OCI-LY1 (cell line): ENCODE results near the gene XRCC4.
"Not testable (repeated sequence)": the region's sequence is repeated elsewhere in the genome, so short reads cannot be mapped to it uniquely, and the experiment has no call there.

Experiments used
- H2AFZ ChIP-seq: fragments of 200-600 bp; sonication (generic), shearing (Covaris generic); 2 replicates; pipeline ENCODE4 v1.6.0; 2014; ENCODE audit warnings: antibody characterized with exemption, mild to moderate bottlenecking, low read length
- H3F3A ChIP-seq: fragments of 200-600 bp; sonication (generic), shearing (Covaris generic); 2 replicates; pipeline ENCODE4 v1.6.0; 2014; ENCODE audit warnings: mild to moderate bottlenecking, antibody characterized with exemption, low read length, moderate library complexity; ENCODE audit not compliant: insufficient read depth
- H3K27ac ChIP-seq: fragments of 200-600 bp; sonication (generic); 2 replicates; pipeline ENCODE4 v1.5.1; 2014; ENCODE audit warnings: low read length, mixed run types, mild to moderate bottlenecking, low read depth; ENCODE audit not compliant: poor library complexity, severe bottlenecking
- H3K27me3 ChIP-seq: fragments of 200-600 bp; sonication (generic); 2 replicates; pipeline ENCODE4 v1.6.0; 2014; ENCODE audit warnings: antibody characterized with exemption, mild to moderate bottlenecking, low read length, moderate library complexity; ENCODE audit not compliant: insufficient read depth
- H3K36me3 ChIP-seq: fragments of 200-600 bp; sonication (generic); 2 replicates; pipeline ENCODE4 v1.6.1; 2014; ENCODE audit warnings: mild to moderate bottlenecking, antibody characterized with exemption, low read length, moderate library complexity, mixed read lengths; ENCODE audit not compliant: insufficient read depth
- H3K4me1 ChIP-seq: fragments of 200-600 bp; sonication (generic); 2 replicates; pipeline ENCODE4 v1.5.1; 2014; ENCODE audit warnings: mild to moderate bottlenecking, low read length, moderate library complexity; ENCODE audit not compliant: insufficient read depth, severe bottlenecking
- H3K4me2 ChIP-seq: fragments of 200-600 bp; sonication (generic), shearing (Covaris generic); 2 replicates; pipeline ENCODE4 v1.6.1; 2014; ENCODE audit warnings: low read length
- H3K4me3 ChIP-seq: fragments of 200-600 bp; sonication (generic); 2 replicates; pipeline ENCODE4 v1.5.1; 2014; ENCODE audit warnings: low read length, low read depth, mild to moderate bottlenecking, mixed read lengths; ENCODE audit not compliant: poor library complexity, severe bottlenecking
- H3K79me2 ChIP-seq: fragments of 200-600 bp; shearing (Covaris generic); 2 replicates; pipeline ENCODE4 v1.6.1; 2016; ENCODE audit warnings: mixed run types, low read length, mixed read lengths; ENCODE audit not compliant: insufficient read depth
- H3K9ac ChIP-seq: fragments of 200-600 bp; sonication (generic), shearing (Covaris generic); 2 replicates; pipeline ENCODE4 v1.6.1; 2014; ENCODE audit warnings: mild to moderate bottlenecking, low read length, mixed read lengths
- H3K9me2 ChIP-seq: fragments of 200-600 bp; sonication (generic), shearing (Covaris generic); 2 replicates; pipeline ENCODE4 v1.6.1; 2014; ENCODE audit warnings: low read depth, mild to moderate bottlenecking, low read length, mixed read lengths
- H3K9me3 ChIP-seq: fragments of 200-600 bp; shearing (Covaris generic); 2 replicates; pipeline ENCODE4 v1.6.1; 2014; ENCODE audit warnings: low read length, mixed read lengths
- H4K20me1 ChIP-seq: fragments of 200-600 bp; sonication (generic), shearing (Covaris generic); 2 replicates; pipeline ENCODE4 v1.6.0; 2016; ENCODE audit warnings: mild to moderate bottlenecking, low read length; ENCODE audit not compliant: insufficient read depth
- CTCF ChIP-seq: fragments of 200-600 bp; sonication (generic), shearing (Covaris generic); IDR thresholded peaks from 2 replicates; pipeline ENCODE4 v1.5.1; 2017; ENCODE audit warnings: mild to moderate bottlenecking, antibody characterized with exemption, low read length, moderate library complexity, mixed read lengths
- EZH2 ChIP-seq: fragments of 200-600 bp; sonication (generic), shearing (Covaris generic); IDR thresholded peaks from 2 replicates; pipeline ENCODE4 v1.8.0; 2017; ENCODE audit warnings: borderline replicate concordance, mixed run types, mild to moderate bottlenecking, antibody characterized with exemption, low read length, moderate library complexity, mixed read lengths

XRCC4 gene

GRCh38 chr5:83354958-83355357 is 277.6 kb downstream of the XRCC4 start:
- Histone ChIP-seq H3K27me3 (no peaks in the 10 kb centered on the region), H4K20me1 (no peaks in the 10 kb centered on the region), H3K79me2 (no peaks in the 10 kb centered on the region), H3K9me3 (no peaks in the 10 kb centered on the region), H3F3A (no peaks in the 10 kb centered on the region), H3K9ac (no peak overlapping the region), H3K4me3 (no peak overlapping the region), H3K9me2 (no peaks in the 10 kb centered on the region), H3K36me3 (no peaks in the 10 kb centered on the region), H2AFZ (no peak overlapping the region), H3K4me2 (no peak overlapping the region), H3K27ac (no peak overlapping the region), H3K4me1 (no peaks in the 10 kb centered on the region)
- no peak for TF ChIP-seq EZH2
- TF ChIP-seq CTCF: no peak

- H3K27me3 ChIP-seq, H3K9me3 ChIP-seq, H3K4me2 ChIP-seq, H3K79me2 ChIP-seq, H3K4me3 ChIP-seq, H3K4me1 ChIP-seq, H2AFZ ChIP-seq, H3K9me2 ChIP-seq, H3K27ac ChIP-seq, H3F3A ChIP-seq, H3K36me3 ChIP-seq, H3K9ac ChIP-seq, H4K20me1 ChIP-seq: not testable (repeated sequence)
Measured at GRCh38 chr5:83355482-83356014, 278.2 kb downstream of the XRCC4 start.

- no peaks in the 10 kb centered on the region for H3K36me3 ChIP-seq
- no peak overlapping the region for H3K9ac ChIP-seq
- no peak overlapping the region for H3K27ac ChIP-seq
- H3K27me3 ChIP-seq: no peaks in the 10 kb centered on the region
- H2AFZ ChIP-seq: no peak overlapping the region
- no peak overlapping the region for H3K4me2 ChIP-seq
- H3K9me3 ChIP-seq: no peaks in the 10 kb centered on the region
- no peaks in the 10 kb centered on the region for H3K4me1 ChIP-seq
- TF ChIP-seq CTCF (no peak), EZH2 (no peak)
- no peaks in the 10 kb centered on the region for H3K79me2 ChIP-seq
- H3K9me2 ChIP-seq: no peaks in the 10 kb centered on the region
- no peaks in the 10 kb centered on the region for H3F3A ChIP-seq
- H4K20me1 ChIP-seq: no peaks in the 10 kb centered on the region
- H3K4me3 ChIP-seq: no peak overlapping the region
Measured at GRCh38 chr5:83357621-83358231, 280.4 kb downstream of the XRCC4 start.

GRCh38 chr5:83360573-83360972 is 283.2 kb downstream of the XRCC4 start:
- no peaks in the 10 kb centered on the region for H3K4me1 ChIP-seq
- no peaks in the 10 kb centered on the region for H4K20me1 ChIP-seq
- no peaks in the 10 kb centered on the region for H3K79me2 ChIP-seq
- H3K4me2 ChIP-seq: no peak overlapping the region
- H3K27me3 ChIP-seq: no peaks in the 10 kb centered on the region
- H3K9me3 ChIP-seq: no peaks in the 10 kb centered on the region
- TF ChIP-seq EZH2: no peak
- no peak for TF ChIP-seq CTCF
- no peak overlapping the region for H2AFZ ChIP-seq
- no peaks in the 10 kb centered on the region for H3K9me2 ChIP-seq
- no peaks in the 10 kb centered on the region for H3K36me3 ChIP-seq
- no peak overlapping the region for H3K9ac ChIP-seq
- H3K27ac ChIP-seq: no peak overlapping the region
- H3K4me3 ChIP-seq: no peak overlapping the region
- no peaks in the 10 kb centered on the region for H3F3A ChIP-seq
